ENCODE measurements around the gene ABHD8. TPM values are rescaled to one million over a fixed set of nuclear protein-coding genes. Genes with fewer than 3 reads are reported as not detected.

ABHD8 gene
- 5.3 and 7.5 TPM in 2 replicates for total RNA-seq (ENCODE audit: low replicate concordance)

GRCh38 chr19:17303167-17303939 is at the start of gene ABHD8:
TSS of gene ABHD8 (minus strand) at chr19:17303425. CDS start at chr19:17301616, 1,809 bp downstream.

GRCh38 chr19:17336872-17337674 is 33.8 kb upstream of the ABHD8 start, which contains the start of gene GTPBP3:
TSS of gene GTPBP3 (plus strand) at chr19:17337553. CDS start at chr19:17337612, 59 bp downstream.

DNA sequence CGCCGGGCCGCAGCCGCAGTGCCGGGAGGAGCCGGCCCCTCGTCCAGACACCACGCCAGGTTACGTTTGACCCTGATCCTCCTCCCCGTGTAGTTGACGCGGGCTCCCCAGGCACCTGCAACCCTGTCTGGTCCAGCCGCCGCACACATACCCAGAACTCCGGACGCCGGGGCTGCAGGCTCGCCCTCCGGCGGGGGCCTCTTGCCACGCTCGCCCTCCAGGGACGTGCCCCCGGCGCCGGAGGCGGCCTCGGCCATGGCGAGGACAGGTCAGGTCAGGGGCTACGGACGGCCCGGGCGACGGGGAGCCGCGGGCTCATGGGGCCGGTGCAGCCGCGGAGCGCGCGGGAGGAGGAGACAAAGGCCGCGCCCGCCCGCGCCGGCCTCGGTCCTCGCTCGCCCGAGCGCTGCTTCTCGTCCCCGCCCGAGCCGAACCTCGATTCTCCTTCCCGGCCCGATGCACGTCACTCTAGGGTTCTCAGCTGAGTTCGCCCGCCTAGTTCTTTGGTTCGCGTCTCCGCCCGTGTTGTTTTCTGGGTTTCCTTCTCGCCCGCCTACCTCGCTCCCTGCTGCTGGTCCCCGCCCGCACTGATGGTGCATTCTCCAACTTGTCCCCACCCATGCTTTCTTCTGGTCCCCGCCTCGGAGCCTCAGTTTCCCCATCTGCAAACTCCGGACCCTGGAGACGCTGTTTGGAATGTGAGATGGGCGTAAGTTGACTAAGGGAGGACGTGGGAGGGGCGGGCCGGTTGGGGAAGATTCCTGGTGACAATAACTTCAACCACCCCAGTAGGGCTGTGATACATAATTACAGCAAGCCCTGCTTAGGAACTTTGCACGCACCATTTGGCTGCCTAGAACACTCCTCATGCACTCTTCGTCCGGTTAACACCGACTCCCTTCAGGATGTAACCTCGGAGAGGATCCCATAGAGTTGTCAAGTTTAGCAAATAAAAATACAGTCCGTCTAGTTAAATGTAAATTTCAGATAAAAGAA is 31.5 kb upstream of the ABHD8 start, which contains the start of gene ANO8:
Gene ANO8 (minus strand): TSS at position 442 of the 996 bp plus-strand sequence. CDS start 185 bp downstream, at position 257.

GRCh38 chr19:17309198-17309964 is 6.2 kb upstream of the ABHD8 start, which contains the start of gene DDA1:
TSS of gene DDA1 (plus strand) at chr19:17309563. CDS start at chr19:17309655, 92 bp downstream.

DNA sequence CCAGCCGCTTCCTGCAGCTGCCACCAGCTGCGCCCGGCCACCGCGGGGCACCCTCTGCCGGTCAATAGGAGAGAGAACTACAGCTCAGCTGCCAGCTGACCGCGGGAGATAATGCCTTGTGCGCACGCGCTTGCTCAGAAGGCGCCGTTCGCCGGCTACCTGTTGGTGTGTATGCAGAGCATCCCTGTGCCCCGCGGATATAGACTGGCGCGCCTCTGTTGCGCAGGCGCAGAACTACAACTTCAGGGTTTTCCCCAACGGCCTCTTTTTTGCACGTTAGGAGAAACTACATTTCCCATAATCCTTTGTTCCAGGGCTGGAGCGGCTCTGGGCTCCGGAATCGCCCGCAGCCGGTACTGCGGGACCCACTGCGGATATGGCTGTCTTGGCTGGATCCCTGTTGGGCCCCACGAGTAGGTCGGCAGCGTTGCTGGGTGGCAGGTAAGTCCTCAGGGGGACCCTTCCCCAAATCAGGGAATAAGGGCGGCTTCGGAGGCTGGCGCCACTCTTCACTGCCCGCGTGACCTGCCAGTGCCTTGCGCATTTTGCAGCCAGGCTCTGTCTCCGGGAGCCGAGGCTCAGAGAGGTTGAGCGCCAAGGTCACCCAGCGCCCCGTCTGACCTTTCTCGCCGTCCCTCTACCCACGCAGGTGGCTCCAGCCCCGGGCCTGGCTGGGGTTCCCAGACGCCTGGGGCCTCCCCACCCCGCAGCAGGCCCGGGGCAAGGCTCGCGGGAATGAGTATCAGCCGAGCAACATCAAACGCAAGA is 2.5 kb upstream of the ABHD8 start, which contains the start of gene MRPL34:
Gene MRPL34 (plus strand): TSS at position 356 of the 768 bp plus-strand sequence. CDS start 21 bp downstream, at position 377.

GRCh38 chr19:17281391-17282304 is 21.6 kb downstream of the ABHD8 start, which contains the start of gene ANKLE1:
TSS of gene ANKLE1 (plus strand) at chr19:17281901. CDS start at chr19:17281921, 20 bp downstream.

DNA sequence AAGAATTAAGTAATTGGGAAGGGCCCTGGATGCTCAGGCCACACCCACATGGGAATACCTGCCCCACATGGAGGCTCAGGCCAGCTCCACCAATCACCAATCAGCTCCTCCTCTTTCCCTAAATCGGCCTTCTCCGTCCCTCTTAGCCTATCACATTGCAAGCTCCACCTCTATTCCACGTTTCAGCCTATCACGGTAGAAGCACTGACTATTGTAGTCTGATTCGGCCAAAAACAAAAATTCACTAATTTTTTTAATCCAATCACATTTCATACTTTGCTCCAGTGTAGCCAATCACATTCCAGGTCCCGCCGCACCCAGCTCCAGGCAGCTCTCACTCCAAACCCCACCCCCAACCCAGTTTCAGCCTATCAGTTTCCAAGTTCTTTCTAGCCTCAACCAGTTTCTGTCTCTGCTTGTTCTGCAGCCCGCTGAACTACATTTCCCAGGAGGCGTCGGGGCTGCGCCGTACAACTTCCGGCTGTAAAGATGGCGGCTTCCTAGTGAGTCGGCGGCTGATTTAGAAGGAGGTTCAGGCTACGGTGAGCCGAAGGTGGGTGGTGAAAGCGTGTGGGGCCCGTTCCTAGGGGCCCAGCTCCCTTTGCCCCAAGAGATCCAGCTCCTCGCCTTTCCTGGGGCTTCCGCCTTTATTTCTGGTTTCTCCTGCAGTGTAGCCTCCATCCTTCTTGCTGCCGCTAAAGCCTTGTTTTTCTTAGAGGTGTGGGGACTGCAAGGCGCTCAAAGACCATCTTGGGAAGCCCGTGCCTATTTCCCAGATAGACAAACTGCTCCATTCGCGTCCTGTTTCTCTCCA is 36.0 kb downstream of the ABHD8 start, which contains the start of gene BABAM1:
Gene BABAM1 (plus strand): TSS at position 469 of the 814 bp plus-strand sequence. CDS start 1,364 bp downstream, outside the sequence.

GRCh38 chr19:17264641-17264979 is 38.6 kb downstream of the ABHD8 start, which contains the start of gene USHBP1:
TSS of gene USHBP1 (minus strand) at chr19:17264745. CDS start at chr19:17264299, 446 bp downstream.

GRCh38 chr19:17245535-17245984 is 57.7 kb downstream of the ABHD8 start, which contains the start of gene NR2F6:
TSS of gene NR2F6 (minus strand) at chr19:17245919. CDS start at chr19:17245220, 699 bp downstream.

Other genes with a start within 250 kb of the ABHD8 start
- gene HAUS8, start 228.0 kb downstream of the ABHD8 start, total RNA-seq (ENCODE audit: low replicate concordance): 1.2 and 1.6 TPM in 2 replicates
- gene MYO9B, start 227.6 kb downstream of the ABHD8 start, total RNA-seq (ENCODE audit: low replicate concordance): 43.4 and 48.0 TPM in 2 replicates
- 29.6 and 48.1 TPM in 2 replicates for gene USE1, start 88.1 kb downstream of the ABHD8 start, total RNA-seq (ENCODE audit: low replicate concordance)
- gene OCEL1, start 77.2 kb downstream of the ABHD8 start, total RNA-seq (ENCODE audit: low replicate concordance): 0.94 and 4.0 TPM in 2 replicates
- 17.8 and 50.4 TPM in 2 replicates for gene NR2F6, start 57.5 kb downstream of the ABHD8 start, total RNA-seq (ENCODE audit: low replicate concordance)
- gene USHBP1, start 38.7 kb downstream of the ABHD8 start, total RNA-seq (ENCODE audit: low replicate concordance): 1.1 TPM in 1 of 2 replicates, not detected in the other
- gene BABAM1, start 36.0 kb downstream of the ABHD8 start, total RNA-seq (ENCODE audit: low replicate concordance): 96.8 and 107 TPM in 2 replicates
- gene ANKLE1, start 21.5 kb downstream of the ABHD8 start, total RNA-seq (ENCODE audit: low replicate concordance): 0.12 and 0.38 TPM in 2 replicates
- 17.9 and 27.8 TPM in 2 replicates for gene MRPL34, start 2.4 kb upstream of the ABHD8 start, total RNA-seq (ENCODE audit: low replicate concordance)
- 8.4 and 34.8 TPM in 2 replicates for gene DDA1, start 6.1 kb upstream of the ABHD8 start, total RNA-seq (ENCODE audit: low replicate concordance)
- 3.3 and 4.8 TPM in 2 replicates for gene ANO8, start 31.4 kb upstream of the ABHD8 start, total RNA-seq (ENCODE audit: low replicate concordance)
- gene GTPBP3, start 34.1 kb upstream of the ABHD8 start, total RNA-seq (ENCODE audit: low replicate concordance): 7.6 and 13.2 TPM in 2 replicates
- gene PLVAP, start 73.9 kb upstream of the ABHD8 start, total RNA-seq (ENCODE audit: low replicate concordance): 0.08 and 1.1 TPM in 2 replicates
- not detected in 2 replicates for gene CCDC194, start 90.8 kb upstream of the ABHD8 start, total RNA-seq (ENCODE audit: low replicate concordance)
- 7.7 and 9.0 TPM in 2 replicates for gene BST2, start 102.2 kb upstream of the ABHD8 start, total RNA-seq (ENCODE audit: low replicate concordance)
- gene MVB12A, start 116.6 kb upstream of the ABHD8 start, total RNA-seq (ENCODE audit: low replicate concordance): 10.4 and 36.0 TPM in 2 replicates
- gene TMEM221, start 145.2 kb upstream of the ABHD8 start, total RNA-seq (ENCODE audit: low replicate concordance): under 0.01 and 0.12 TPM in 2 replicates
- gene NXNL1, start 157.5 kb upstream of the ABHD8 start, total RNA-seq (ENCODE audit: low replicate concordance): not detected in 2 replicates
- 11.7 and 59.9 TPM in 2 replicates for gene SLC27A1, start 167.1 kb upstream of the ABHD8 start, total RNA-seq (ENCODE audit: low replicate concordance)
- 26.0 and 53.5 TPM in 2 replicates for gene PGLS, start 208.2 kb upstream of the ABHD8 start, total RNA-seq (ENCODE audit: low replicate concordance)